ENCODE measurements around the gene IL17REL.

DNA sequence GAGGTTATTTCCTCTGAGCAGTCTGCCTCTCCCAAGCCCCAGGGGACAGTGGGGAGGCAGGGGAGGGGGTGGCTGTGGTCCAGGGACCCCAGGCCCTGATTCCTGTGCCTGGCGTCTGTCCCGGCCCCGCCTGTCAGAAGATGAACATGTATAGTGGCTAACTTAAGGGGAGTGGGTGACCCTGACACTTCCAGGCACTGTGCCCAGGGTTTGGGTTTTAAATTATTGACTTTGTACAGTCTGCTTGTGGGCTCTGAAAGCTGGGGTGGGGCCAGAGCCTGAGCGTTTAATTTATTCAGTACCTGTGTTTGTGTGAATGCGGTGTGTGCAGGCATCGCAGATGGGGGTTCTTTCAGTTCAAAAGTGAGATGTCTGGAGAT lies 48.9 kb downstream of the IL17REL start:
- no peak; the same call in 1 of the 2 replicates for TF ChIP-seq POLR2AphosphoS5 (IDR thresholded peaks at IDR 0.05; ENCODE audit: low read depth, low read length)
- no peak for TF ChIP-seq SIN3A (IDR thresholded peaks at IDR 0.05; ENCODE audit: borderline replicate concordance, insufficient read depth, low read length)

Data from PFSK-1 (cell line).